NCI-H2107 treated with DMSO at 0.1 percent for 48 hours (cell line): ENCODE data around the gene SPC24.
"Not testable (repeated sequence)": the region's sequence is repeated elsewhere in the genome, so short reads cannot be mapped to it uniquely, and the experiment has no call there.

Source experiments
- DNase-seq: peaks from one replicate; lab custom pipeline; 2025; ENCODE audit not compliant: unreplicated experiment; lab: John Stamatoyannopoulos, UW

The SPC24 gene

GRCh38 chr19:11131471-11131870, 24.1 kb downstream of the SPC24 start:
- DNase-seq: no peak

- DNase-seq: peak; percentile 27
These were observed 24.6 kb downstream of the SPC24 start for GRCh38 chr19:11130824-11131455.

GRCh38 chr19:11127905-11128304, 27.7 kb downstream of the SPC24 start:
- DNase-seq: no peak

GRCh38 chr19:11125994-11126685, 29.4 kb downstream of the SPC24 start:
- peak; percentile 27 for DNase-seq

- not testable (repeated sequence) for DNase-seq
These were observed 31.4 kb downstream of the SPC24 start for GRCh38 chr19:11124157-11124556.

GRCh38 chr19:11123114-11123513, 32.5 kb downstream of the SPC24 start:
- DNase-seq: no peak

GRCh38 chr19:11121963-11122362, 33.6 kb downstream of the SPC24 start:
- DNase-seq: not testable (repeated sequence)

- no peak for DNase-seq
These were observed 39.1 kb downstream of the SPC24 start for GRCh38 chr19:11116507-11116906.

- DNase-seq: no peak
These were observed 39.6 kb downstream of the SPC24 start for GRCh38 chr19:11115895-11116446.

- no peak for DNase-seq
These were observed 40.5 kb downstream of the SPC24 start for GRCh38 chr19:11115042-11115441.

- DNase-seq: no peak
These were observed 42.4 kb downstream of the SPC24 start for GRCh38 chr19:11113140-11113708.

- DNase-seq: no peak
These were observed 43.8 kb downstream of the SPC24 start for GRCh38 chr19:11111771-11112144.

- no peak for DNase-seq
These were observed 44.3 kb downstream of the SPC24 start for GRCh38 chr19:11111117-11111770.

- DNase-seq: no peak
These were observed 46.8 kb downstream of the SPC24 start for GRCh38 chr19:11108746-11109145.

- no peak for DNase-seq
These were observed 49.1 kb downstream of the SPC24 start for GRCh38 chr19:11106477-11106876.

GRCh38 chr19:11105014-11105636, 50.5 kb downstream of the SPC24 start:
- DNase-seq: no peak

GRCh38 chr19:11103667-11104066, 51.9 kb downstream of the SPC24 start:
- DNase-seq: not testable (repeated sequence)

GRCh38 chr19:11102944-11103343, 52.6 kb downstream of the SPC24 start:
- DNase-seq: no peak

- no peak for DNase-seq
These were observed 54.5 kb downstream of the SPC24 start for GRCh38 chr19:11101057-11101456.

- DNase-seq: no peak
These were observed 55.5 kb downstream of the SPC24 start for GRCh38 chr19:11100049-11100448.

GRCh38 chr19:11098861-11099260, 56.7 kb downstream of the SPC24 start:
- no peak for DNase-seq
